Measurements from ENCODE around the gene NMNAT2. TPM values are rescaled to one million over a fixed set of nuclear protein-coding genes. Genes with fewer than 3 reads are reported as not detected.

Gene NMNAT2
- total and polyA plus RNA-seq, 12 donors: 0.35 to 6.1 (median 2.9) TPM

DNA sequence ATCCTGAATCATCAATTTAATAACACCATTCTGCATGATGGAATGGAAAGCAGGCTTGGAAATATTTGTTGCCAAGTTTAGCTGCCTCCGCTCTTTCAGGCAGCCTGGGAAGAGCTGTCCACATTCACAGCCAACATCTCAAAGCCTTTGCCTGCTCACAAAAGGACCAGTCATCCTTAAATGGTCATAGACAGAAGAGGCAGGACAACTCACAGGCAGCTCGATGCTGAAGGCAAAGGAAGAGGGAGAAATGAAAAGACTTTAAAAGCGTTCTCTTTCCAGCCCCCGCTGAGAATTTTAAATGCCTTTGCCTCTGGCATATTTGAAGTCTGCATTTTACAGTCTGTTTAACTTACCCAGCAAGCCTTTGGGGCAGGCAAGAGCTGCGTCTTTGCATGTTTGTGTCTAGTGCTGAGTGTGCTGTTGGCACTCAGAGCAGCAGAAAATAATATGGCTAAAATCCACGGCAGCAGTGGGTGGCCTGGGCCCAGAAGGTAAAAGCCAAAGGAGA is 68.9 kb downstream of the NMNAT2 start:
- H3K9me3 ChIP-seq (replicated peaks in 1 of 3): no peaks in the 10 kb centered on the region
- WGBS, 4 donors: 50 to 56% (median 51%) methylated on average over 6 of the region's 6 CpGs

DNA sequence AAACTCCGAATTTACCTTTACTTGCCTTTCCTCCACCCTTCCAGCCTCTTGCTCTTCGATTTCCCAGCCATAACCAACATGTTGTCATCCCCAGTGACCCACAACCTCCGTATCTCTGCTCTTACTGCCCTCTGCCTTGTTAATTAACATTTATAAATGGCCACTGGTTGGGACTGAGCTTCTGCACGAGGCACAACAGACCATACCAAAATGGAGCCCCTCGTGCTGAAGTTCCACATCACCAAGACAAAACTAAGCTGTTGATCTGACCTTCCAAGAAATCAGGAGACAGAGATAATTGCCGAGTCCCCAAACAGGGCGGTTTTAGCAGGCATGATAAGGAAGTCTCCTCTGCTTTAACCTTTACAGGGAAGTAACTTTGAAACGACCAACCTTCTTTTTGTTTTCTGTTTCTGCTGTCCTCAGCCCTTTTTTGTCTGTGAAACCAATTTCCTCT is 71.9 kb downstream of the NMNAT2 start:
- Histone ChIP-seq H3K4me1 (replicated peaks in 1 of 2) (no peaks in the 10 kb centered on the region), H3K27ac (no peak overlapping the region), H3K4me3 (no peak overlapping the region), H3K36me3 (replicated peaks in 1 of 2) (no peaks in the 10 kb centered on the region), H3K9me3 (replicated peaks in 1 of 3) (no peaks in the 10 kb centered on the region), H3K27me3 (no peaks in the 10 kb centered on the region)
- intact Hi-C loops (cut with DNase I): no loop called here
- 27 to 36% (median 32%) methylated on average over 8 of the region's 8 CpGs for WGBS, 4 donors
- TF ChIP-seq, protein P1, sequence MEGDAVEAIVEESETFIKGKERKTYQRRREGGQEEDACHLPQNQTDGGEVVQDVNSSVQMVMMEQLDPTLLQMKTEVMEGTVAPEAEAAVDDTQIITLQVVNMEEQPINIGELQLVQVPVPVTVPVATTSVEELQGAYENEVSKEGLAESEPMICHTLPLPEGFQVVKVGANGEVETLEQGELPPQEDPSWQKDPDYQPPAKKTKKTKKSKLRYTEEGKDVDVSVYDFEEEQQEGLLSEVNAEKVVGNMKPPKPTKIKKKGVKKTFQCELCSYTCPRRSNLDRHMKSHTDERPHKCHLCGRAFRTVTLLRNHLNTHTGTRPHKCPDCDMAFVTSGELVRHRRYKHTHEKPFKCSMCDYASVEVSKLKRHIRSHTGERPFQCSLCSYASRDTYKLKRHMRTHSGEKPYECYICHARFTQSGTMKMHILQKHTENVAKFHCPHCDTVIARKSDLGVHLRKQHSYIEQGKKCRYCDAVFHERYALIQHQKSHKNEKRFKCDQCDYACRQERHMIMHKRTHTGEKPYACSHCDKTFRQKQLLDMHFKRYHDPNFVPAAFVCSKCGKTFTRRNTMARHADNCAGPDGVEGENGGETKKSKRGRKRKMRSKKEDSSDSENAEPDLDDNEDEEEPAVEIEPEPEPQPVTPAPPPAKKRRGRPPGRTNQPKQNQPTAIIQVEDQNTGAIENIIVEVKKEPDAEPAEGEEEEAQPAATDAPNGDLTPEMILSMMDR (IDR thresholded peaks at IDR 0.05): no peak
- TF ChIP-seq POLR2A (IDR thresholded peaks at IDR 0.05): no peak
- no peak for DNase-seq

More for the DNA sequence above, 68.9 kb downstream of the NMNAT2 start:
- no peak overlapping the region for H3K27ac ChIP-seq
- DNase-seq: no peak
- H3K4me3 ChIP-seq: no peak overlapping the region
- intact Hi-C loops (cut with DNase I): no loop called here
- no peaks in the 10 kb centered on the region for H3K4me1 ChIP-seq (replicated peaks in 1 of 2)
- TF ChIP-seq POLR2A (IDR thresholded peaks at IDR 0.05): no peak
- TF ChIP-seq, protein P1 (IDR thresholded peaks at IDR 0.05): no peak
- H3K36me3 ChIP-seq (replicated peaks in 1 of 2): no peaks in the 10 kb centered on the region
- no peaks in the 10 kb centered on the region for H3K27me3 ChIP-seq

DNA sequence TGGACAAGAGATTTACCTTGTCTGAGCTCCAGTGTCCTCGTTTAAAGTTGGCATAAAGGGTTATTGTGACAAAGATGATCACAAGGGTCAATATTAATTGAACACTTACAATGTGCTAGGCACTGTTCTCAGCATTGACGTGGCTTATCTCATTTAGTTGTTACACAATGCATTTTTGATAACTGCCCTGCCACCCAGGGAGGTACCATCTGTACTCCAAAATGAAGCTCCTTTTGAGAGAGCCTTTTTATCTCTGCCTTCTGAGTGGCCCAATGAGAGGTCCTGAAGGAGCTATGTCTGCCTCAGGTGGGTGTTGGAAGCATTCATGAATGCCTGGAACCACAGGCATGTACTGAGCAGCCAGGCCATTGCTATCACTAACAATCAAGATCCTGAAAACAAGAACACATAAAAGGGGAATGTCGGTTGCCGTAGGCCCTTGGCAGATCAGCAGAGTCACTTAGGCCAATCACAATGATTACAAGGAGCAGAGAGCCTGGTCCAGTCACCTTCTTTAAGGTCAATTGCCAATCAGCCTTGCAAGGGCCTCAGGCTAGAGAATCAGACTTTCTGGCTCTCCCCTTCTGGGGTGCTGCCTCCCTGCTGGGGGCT is 78.5 kb downstream of the NMNAT2 start:
- DNase-seq: no peak
- Histone ChIP-seq H3K27ac (no peak overlapping the region), H3K36me3 (replicated peaks in 1 of 2) (no peaks in the 10 kb centered on the region), H3K4me1 (replicated peaks in 1 of 2) (no peaks in the 10 kb centered on the region), H3K27me3 (no peaks in the 10 kb centered on the region), H3K9me3 (replicated peaks in 1 of 3) (no peaks in the 10 kb centered on the region), H3K4me3 (no peak overlapping the region)
- intact Hi-C loops (cut with DNase I): no loop called here
- WGBS, 4 donors: 78 to 84% (median 80%) methylated on average over 4 of the region's 4 CpGs
- TF ChIP-seq POLR2A (IDR thresholded peaks at IDR 0.05): no peak

DNA sequence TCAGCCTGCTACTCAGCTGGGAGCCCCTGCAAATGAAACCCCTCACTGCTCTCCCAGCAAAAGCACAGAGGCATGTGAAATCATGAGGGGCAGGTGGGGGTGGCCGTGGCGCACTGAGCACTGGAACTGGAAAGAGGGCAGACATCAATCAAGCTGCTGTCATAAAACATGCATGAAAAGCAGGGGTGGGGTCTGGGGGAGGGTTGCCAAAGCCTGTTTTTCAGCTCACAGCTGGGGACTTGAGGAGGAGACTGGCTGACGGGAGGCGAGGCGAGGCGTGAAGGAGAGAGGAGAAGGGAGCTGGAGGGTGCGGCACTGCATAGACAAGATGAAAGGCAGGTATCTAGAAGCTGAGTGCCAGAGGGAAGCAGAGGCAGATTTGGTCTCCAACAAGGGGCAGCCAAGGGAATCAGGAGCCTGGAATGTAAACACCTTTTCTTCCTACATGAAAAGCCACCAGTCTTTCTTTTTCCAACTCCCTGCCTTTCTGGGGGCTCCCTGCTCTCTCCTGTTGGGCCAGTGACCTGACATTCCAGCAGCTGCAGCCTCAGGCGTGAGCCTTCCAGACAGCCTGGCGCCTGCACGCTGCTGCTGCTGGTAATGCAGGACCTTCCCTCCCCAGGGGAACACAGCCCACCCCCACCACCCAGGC is 87.0 kb downstream of the NMNAT2 start:
- no peaks in the 10 kb centered on the region for H3K27me3 ChIP-seq
- TF ChIP-seq POLR2A (IDR thresholded peaks at IDR 0.05): no peak
- TF ChIP-seq, protein P1 (IDR thresholded peaks at IDR 0.05): no peak
- WGBS, 4 donors: 35 to 39% (median 37%) methylated on average over 10 of the region's 10 CpGs
- intact Hi-C loops (cut with DNase I): no loop called here
- H3K4me1 ChIP-seq (replicated peaks in 1 of 2): peaks cover 0 to 9% of the 10 kb centered on the region in 2 donors
- H3K9me3 ChIP-seq (replicated peaks in 1 of 3): no peaks in the 10 kb centered on the region
- no peaks in the 10 kb centered on the region for H3K36me3 ChIP-seq (replicated peaks in 1 of 2)
- H3K27ac ChIP-seq: no peak overlapping the region
- H3K4me3 ChIP-seq: no peak overlapping the region
- no peak for DNase-seq

Measured in adrenal gland (tissue), 12 donors.